HEK293 (cell line): ENCODE results near the gene SGCB.

Experiments
- CTCF ChIA-PET: fragments of 350-600 bp; formaldehyde crosslinking; extraction: SDS; loops from one replicate; lab custom pipeline; 2021; ENCODE audit warnings: antibody characterized with exemption; lab: Yijun Ruan, JAX
- POLR2A ChIA-PET: fragments of 300-600 bp; formaldehyde crosslinking; extraction: SDS; loops from one replicate; lab custom pipeline; 2020; ENCODE audit warnings: antibody characterized with exemption, inconsistent platforms; lab: Yijun Ruan, JAX
- H3K27ac ChIP-seq: fragments of 200-500 bp; sonication (Bioruptor generic); 2 replicates; pipeline ENCODE4 v1.5.1; 2014; ENCODE audit warnings: low read depth, low read length, control low read depth, inconsistent platforms; ENCODE audit errors: extremely low read depth
- H3K36me3 ChIP-seq, 2 experiments: fragments of 200-500 bp in 1 of 2; sonication (Bioruptor generic) in 1 of 2; 1 replicate in 1 of 2; 2 replicates in 1 of 2; pipeline ENCODE4 v1.5.1; 2014 to 2017; ENCODE audit warnings: inconsistent platforms in 2 of 2, low read length in 2 of 2; ENCODE audit not compliant: control insufficient read depth in 2 of 2, insufficient read depth in 1 of 2
- H3K4me1 ChIP-seq: fragments of 200-500 bp; sonication (Bioruptor generic); 2 replicates; pipeline ENCODE4 v1.5.1; 2014; ENCODE audit warnings: mild to moderate bottlenecking, low read length, inconsistent platforms; ENCODE audit not compliant: control insufficient read depth, insufficient read depth
- H3K4me3 ChIP-seq: 2 replicates; pipeline ENCODE4 v1.5.1; 2011; ENCODE audit warnings: low read depth, mild to moderate bottlenecking, control low read depth, low read length, moderate library complexity
- H3K9me3 ChIP-seq: fragments of 200-500 bp; sonication (Bioruptor generic); 2 replicates; pipeline ENCODE4 v1.5.1; 2014; ENCODE audit warnings: low read depth, low read length, inconsistent platforms; ENCODE audit not compliant: control insufficient read depth, insufficient read depth
- GLI2 ChIP-seq: fragments of 450-650 bp; formaldehyde crosslinking; IDR thresholded peaks from 2 replicates; pipeline ENCODE4; 2017; ENCODE audit warnings: missing biosample characterization, missing genetic modification characterization, low read depth, borderline replicate concordance
- GLIS2 ChIP-seq: fragments of 450-650 bp; formaldehyde crosslinking; IDR thresholded peaks from 2 replicates; pipeline ENCODE4 v1.5.1; 2016; ENCODE audit warnings: missing biosample characterization, missing genetic modification characterization
- KLF1 ChIP-seq: fragments of 450-650 bp; formaldehyde crosslinking; IDR thresholded peaks from 2 replicates; pipeline ENCODE4 v1.5.1; 2016; ENCODE audit warnings: missing biosample characterization, missing genetic modification characterization
- KLF7 ChIP-seq: fragments of 450-650 bp; formaldehyde crosslinking; IDR thresholded peaks from 2 replicates; pipeline ENCODE4 v1.5.1; 2016; ENCODE audit warnings: missing biosample characterization, missing genetic modification characterization, borderline replicate concordance
- MZF1 ChIP-seq: fragments of 450-650 bp; formaldehyde crosslinking; IDR thresholded peaks from 2 replicates; pipeline ENCODE4 v1.5.1; 2017; ENCODE audit warnings: missing biosample characterization, missing genetic modification characterization, borderline replicate concordance
- SCRT1 ChIP-seq: fragments of 450-650 bp; formaldehyde crosslinking; IDR thresholded peaks from 2 replicates; pipeline ENCODE4 v1.5.1; 2016; ENCODE audit warnings: missing biosample characterization, missing genetic modification characterization, borderline replicate concordance
- SP3 ChIP-seq: fragments of 450-650 bp; formaldehyde crosslinking; IDR thresholded peaks from 2 replicates; pipeline ENCODE4 v1.5.1; 2016; ENCODE audit warnings: missing biosample characterization, missing genetic modification characterization
- TRIM28 ChIP-seq: IDR thresholded peaks from 2 replicates; pipeline ENCODE4 v1.6.1; 2011; ENCODE audit warnings: low read length, control low read depth, borderline replicate concordance
- ZFP69B ChIP-seq: fragments of 450-650 bp; formaldehyde crosslinking; IDR thresholded peaks from 2 replicates; pipeline ENCODE4 v1.5.1; 2016; ENCODE audit warnings: missing biosample characterization, missing genetic modification characterization
- ZNF211 ChIP-seq: fragments of 450-650 bp; formaldehyde crosslinking; IDR thresholded peaks from 2 replicates; pipeline ENCODE4 v1.5.1; 2016; ENCODE audit warnings: low read depth, missing biosample characterization, missing genetic modification characterization
- ZNF223 ChIP-seq: fragments of 450-650 bp; formaldehyde crosslinking; IDR thresholded peaks from 2 replicates; pipeline ENCODE4 v1.5.1; 2016; ENCODE audit warnings: missing biosample characterization, missing genetic modification characterization
- ZNF266 ChIP-seq: fragments of 450-650 bp; formaldehyde crosslinking; IDR thresholded peaks from 2 replicates; pipeline ENCODE4 v1.5.1; 2016; ENCODE audit warnings: missing biosample characterization, missing genetic modification characterization, low read depth
- ZNF426 ChIP-seq: fragments of 450-650 bp; formaldehyde crosslinking; IDR thresholded peaks from 2 replicates; pipeline ENCODE4 v1.5.1; 2017; ENCODE audit warnings: missing biosample characterization, missing genetic modification characterization, mild to moderate bottlenecking, inconsistent platforms, moderate library complexity
- ZNF433 ChIP-seq: fragments of 450-650 bp; formaldehyde crosslinking; IDR thresholded peaks from 2 replicates; pipeline ENCODE4 v1.5.1; 2016; ENCODE audit warnings: missing biosample characterization, missing genetic modification characterization, low read depth
- ZNF488 ChIP-seq: fragments of 450-650 bp; formaldehyde crosslinking; IDR thresholded peaks from 2 replicates; pipeline ENCODE4 v1.5.1; 2016; ENCODE audit warnings: missing biosample characterization, missing genetic modification characterization
- ZNF529 ChIP-seq: fragments of 450-650 bp; formaldehyde crosslinking; IDR thresholded peaks from 2 replicates; pipeline ENCODE4 v1.5.1; 2017; ENCODE audit warnings: missing genetic modification characterization, missing biosample characterization; ENCODE audit not compliant: insufficient replicate concordance
- ZNF549 ChIP-seq: fragments of 450-650 bp; IDR thresholded peaks from 2 replicates; pipeline ENCODE4 v1.5.1; 2018; ENCODE audit warnings: missing biosample characterization, missing genetic modification characterization, mild to moderate bottlenecking, inconsistent platforms, moderate library complexity
- ZNF624 ChIP-seq: fragments of 450-650 bp; formaldehyde crosslinking; IDR thresholded peaks from 2 replicates; pipeline ENCODE4 v1.5.1; 2017; ENCODE audit warnings: missing biosample characterization, missing genetic modification characterization
- ZSCAN16 ChIP-seq: fragments of 450-650 bp; formaldehyde crosslinking; IDR thresholded peaks from 2 replicates; pipeline ENCODE4 v1.5.1; 2016; ENCODE audit warnings: missing biosample characterization, missing genetic modification characterization
- ZXDB ChIP-seq: fragments of 450-650 bp; formaldehyde crosslinking; IDR thresholded peaks from 2 replicates; pipeline ENCODE4 v1.5.1; 2016; ENCODE audit warnings: missing biosample characterization, missing genetic modification characterization
- TF ChIP-seq, protein P1 (sequence below): fragments of 450-650 bp; formaldehyde crosslinking; IDR thresholded peaks from 2 replicates; pipeline ENCODE4 v1.5.1; 2016; ENCODE audit warnings: missing biosample characterization, missing genetic modification characterization
- TF ChIP-seq, protein P2 (sequence below): fragments of 450-650 bp; formaldehyde crosslinking; IDR thresholded peaks from 2 replicates; pipeline ENCODE4 v1.5.1; 2017; ENCODE audit warnings: missing biosample characterization, mild to moderate bottlenecking, missing genetic modification characterization, moderate library complexity
- TF ChIP-seq, protein P3 (sequence below): fragments of 450-650 bp; formaldehyde crosslinking; IDR thresholded peaks from 2 replicates; pipeline ENCODE4 v1.5.1; 2016; ENCODE audit warnings: missing biosample characterization, missing genetic modification characterization
- TF ChIP-seq, protein P4 (sequence below): fragments of 450-650 bp; formaldehyde crosslinking; IDR thresholded peaks from 2 replicates; pipeline ENCODE4 v1.5.1; 2016; ENCODE audit warnings: missing biosample characterization, missing genetic modification characterization

Gene SGCB

DNA sequence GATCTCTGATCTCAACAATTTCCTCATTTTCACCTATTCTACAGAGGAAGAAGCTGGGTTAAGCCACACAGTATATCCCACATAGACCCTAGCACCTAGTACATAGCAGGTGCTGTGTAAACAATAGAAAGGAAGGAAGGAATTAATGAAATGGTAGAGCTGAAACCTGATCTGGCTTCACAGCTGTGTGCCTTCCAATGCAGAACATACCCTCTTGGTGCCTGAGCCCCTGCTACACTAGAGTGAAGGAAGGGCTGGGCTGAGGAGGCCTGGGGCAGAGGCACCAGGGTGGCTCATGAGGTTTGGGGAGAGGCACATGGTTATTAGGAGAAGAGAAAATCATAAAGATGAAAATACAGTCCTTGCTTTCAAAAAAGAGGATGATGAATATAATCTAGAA is 39.3 kb downstream of the SGCB start:
- POLR2A ChIA-PET, result no interaction called here
- Histone ChIP-seq H3K4me3 (no peak overlapping the region), H3K27ac (no peak overlapping the region), H3K9me3 (no peaks in the 10 kb centered on the region), H3K4me1 (no peaks in the 10 kb centered on the region), H3K36me3 (peaks cover 0 to 11% of the 10 kb centered on the region in 2 experiments; a peak in 1 of 3 replicates)
- CTCF ChIA-PET, result interaction anchor here (0.7 kb wide), 1 partner anchor 1647 kb away, joined by 3 read pairs; no protein-coding TSS in a partner anchor
- TF ChIP-seq SCRT1 (tag by site-specific recombination), result no peak
- no peak for TF ChIP-seq GLIS2 (tag by site-specific recombination)
- TF ChIP-seq GLI2, result no peak
- no peak for TF ChIP-seq ZNF488 (tag by site-specific recombination)
- no peak for TF ChIP-seq KLF1
- no peak for TF ChIP-seq ZNF266 (tag by site-specific recombination)
- no peak for TF ChIP-seq ZNF549
- TF ChIP-seq TRIM28, result no peak
- no peak for TF ChIP-seq MZF1
- no peak for TF ChIP-seq SP3
- TF ChIP-seq ZXDB (tag by site-specific recombination), result no peak
- TF ChIP-seq ZNF433 (tag by site-specific recombination), result no peak
- TF ChIP-seq, protein P1, sequence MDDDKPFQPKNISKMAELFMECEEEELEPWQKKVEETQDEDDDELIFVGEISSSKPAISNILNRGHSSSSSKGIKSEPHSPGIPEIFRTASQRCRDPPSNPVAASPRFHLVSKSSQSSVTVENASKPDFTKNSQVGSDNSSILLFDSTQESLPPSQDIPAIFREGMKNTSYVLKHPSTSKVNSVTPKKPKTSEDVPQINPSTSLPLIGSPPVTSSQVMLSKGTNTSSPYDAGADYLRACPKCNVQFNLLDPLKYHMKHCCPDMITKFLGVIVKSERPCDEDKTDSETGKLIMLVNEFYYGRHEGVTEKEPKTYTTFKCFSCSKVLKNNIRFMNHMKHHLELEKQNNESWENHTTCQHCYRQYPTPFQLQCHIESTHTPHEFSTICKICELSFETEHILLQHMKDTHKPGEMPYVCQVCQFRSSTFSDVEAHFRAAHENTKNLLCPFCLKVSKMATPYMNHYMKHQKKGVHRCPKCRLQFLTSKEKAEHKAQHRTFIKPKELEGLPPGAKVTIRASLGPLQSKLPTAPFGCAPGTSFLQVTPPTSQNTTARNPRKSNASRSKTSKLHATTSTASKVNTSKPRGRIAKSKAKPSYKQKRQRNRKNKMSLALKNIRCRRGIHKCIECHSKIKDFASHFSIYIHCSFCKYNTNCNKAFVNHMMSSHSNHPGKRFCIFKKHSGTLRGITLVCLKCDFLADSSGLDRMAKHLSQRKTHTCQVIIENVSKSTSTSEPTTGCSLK, result no peak
- TF ChIP-seq, protein P2, sequence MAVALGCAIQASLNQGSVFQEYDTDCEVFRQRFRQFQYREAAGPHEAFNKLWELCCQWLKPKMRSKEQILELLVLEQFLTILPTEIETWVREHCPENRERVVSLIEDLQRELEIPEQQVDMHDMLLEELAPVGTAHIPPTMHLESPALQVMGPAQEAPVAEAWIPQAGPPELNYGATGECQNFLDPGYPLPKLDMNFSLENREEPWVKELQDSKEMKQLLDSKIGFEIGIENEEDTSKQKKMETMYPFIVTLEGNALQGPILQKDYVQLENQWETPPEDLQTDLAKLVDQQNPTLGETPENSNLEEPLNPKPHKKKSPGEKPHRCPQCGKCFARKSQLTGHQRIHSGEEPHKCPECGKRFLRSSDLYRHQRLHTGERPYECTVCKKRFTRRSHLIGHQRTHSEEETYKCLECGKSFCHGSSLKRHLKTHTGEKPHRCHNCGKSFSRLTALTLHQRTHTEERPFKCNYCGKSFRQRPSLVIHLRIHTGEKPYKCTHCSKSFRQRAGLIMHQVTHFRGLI (tag by site-specific recombination), result no peak
- no peak for TF ChIP-seq ZFP69B (tag by site-specific recombination)

GRCh38 chr4:51997647-51998046 is 40.5 kb downstream of the SGCB start:
- Histone ChIP-seq H3K9me3 (no peaks in the 10 kb centered on the region), H3K27ac (no peak overlapping the region), H3K36me3 (peaks cover 0 to 11% of the 10 kb centered on the region in 2 experiments; a peak in 1 of 3 replicates), H3K4me3 (no peak overlapping the region), H3K4me1 (no peaks in the 10 kb centered on the region)
- CTCF ChIA-PET, result interaction anchor here (0.7 kb wide), 1 partner anchor 12 kb away, joined by 3 read pairs; no protein-coding TSS in a partner anchor
- POLR2A ChIA-PET, result no interaction called here
- no peak for TF ChIP-seq ZNF529 (tag by site-specific recombination)
- TF ChIP-seq ZNF624, result no peak
- TF ChIP-seq ZSCAN16 (tag by site-specific recombination), result no peak
- TF ChIP-seq ZNF223, result no peak
- TF ChIP-seq, all 188 proteins: peak for 0

DNA sequence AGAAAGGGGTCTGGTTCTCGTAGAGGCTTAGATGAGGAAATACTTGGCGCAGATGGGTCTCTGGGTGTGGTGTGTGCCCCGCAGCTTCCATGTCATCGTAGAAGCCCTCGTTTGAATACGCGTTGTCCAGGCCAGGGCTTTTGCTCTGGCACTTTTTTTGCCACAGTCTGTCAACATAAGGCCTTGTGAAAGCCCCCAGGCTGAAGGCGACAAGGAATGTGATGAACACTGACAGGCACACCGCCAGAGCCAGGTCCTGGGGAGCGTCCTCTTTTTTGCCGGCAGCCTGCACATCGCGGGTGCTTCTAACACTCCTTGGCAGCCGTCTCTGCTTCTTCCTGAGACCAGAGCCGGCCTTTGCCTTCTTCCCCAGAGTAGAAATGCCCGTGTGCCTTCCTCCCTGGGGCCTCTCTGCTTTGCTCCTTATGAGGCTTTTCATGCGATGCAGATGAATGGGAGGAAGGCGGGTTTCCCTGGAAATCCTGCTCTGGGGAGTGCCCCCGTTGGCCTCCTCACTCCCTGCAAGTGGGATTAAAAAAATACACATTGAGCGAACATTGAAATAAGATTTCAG is 42.4 kb downstream of the SGCB start:
- no peak overlapping the region for H3K27ac ChIP-seq
- H3K36me3 ChIP-seq, result peaks cover 0 to 6% of the 10 kb centered on the region in 2 experiments; a peak in 1 of 3 replicates
- POLR2A ChIA-PET, result no interaction called here
- CTCF ChIA-PET, result no interaction called here
- no peak overlapping the region for H3K4me3 ChIP-seq
- no peaks in the 10 kb centered on the region for H3K9me3 ChIP-seq
- H3K4me1 ChIP-seq, result no peaks in the 10 kb centered on the region
- TF ChIP-seq KLF7 (tag by site-specific recombination), result no peak
- TF ChIP-seq, protein P3, sequence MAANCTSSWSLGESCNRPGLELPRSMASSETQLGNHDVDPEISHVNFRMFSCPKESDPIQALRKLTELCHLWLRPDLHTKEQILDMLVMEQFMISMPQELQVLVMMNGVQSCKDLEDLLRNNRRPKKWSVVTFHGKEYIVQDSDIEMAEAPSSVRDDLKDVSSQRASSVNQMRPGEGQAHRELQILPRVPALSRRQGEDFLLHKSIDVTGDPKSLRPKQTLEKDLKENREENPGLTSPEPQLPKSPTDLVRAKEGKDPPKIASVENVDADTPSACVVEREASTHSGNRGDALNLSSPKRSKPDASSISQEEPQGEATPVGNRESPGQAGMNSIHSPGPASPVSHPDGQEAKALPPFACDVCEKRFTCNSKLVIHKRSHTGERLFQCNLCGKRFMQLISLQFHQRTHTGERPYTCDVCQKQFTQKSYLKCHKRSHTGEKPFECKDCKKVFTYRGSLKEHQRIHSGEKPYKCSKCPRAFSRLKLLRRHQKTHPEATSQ (tag by site-specific recombination), result no peak
- no peak for TF ChIP-seq ZNF211 (tag by site-specific recombination)
- TF ChIP-seq ZNF426 (tag by site-specific recombination), result no peak
- TF ChIP-seq ZFP69B (tag by site-specific recombination), result no peak
- TF ChIP-seq, protein P4, sequence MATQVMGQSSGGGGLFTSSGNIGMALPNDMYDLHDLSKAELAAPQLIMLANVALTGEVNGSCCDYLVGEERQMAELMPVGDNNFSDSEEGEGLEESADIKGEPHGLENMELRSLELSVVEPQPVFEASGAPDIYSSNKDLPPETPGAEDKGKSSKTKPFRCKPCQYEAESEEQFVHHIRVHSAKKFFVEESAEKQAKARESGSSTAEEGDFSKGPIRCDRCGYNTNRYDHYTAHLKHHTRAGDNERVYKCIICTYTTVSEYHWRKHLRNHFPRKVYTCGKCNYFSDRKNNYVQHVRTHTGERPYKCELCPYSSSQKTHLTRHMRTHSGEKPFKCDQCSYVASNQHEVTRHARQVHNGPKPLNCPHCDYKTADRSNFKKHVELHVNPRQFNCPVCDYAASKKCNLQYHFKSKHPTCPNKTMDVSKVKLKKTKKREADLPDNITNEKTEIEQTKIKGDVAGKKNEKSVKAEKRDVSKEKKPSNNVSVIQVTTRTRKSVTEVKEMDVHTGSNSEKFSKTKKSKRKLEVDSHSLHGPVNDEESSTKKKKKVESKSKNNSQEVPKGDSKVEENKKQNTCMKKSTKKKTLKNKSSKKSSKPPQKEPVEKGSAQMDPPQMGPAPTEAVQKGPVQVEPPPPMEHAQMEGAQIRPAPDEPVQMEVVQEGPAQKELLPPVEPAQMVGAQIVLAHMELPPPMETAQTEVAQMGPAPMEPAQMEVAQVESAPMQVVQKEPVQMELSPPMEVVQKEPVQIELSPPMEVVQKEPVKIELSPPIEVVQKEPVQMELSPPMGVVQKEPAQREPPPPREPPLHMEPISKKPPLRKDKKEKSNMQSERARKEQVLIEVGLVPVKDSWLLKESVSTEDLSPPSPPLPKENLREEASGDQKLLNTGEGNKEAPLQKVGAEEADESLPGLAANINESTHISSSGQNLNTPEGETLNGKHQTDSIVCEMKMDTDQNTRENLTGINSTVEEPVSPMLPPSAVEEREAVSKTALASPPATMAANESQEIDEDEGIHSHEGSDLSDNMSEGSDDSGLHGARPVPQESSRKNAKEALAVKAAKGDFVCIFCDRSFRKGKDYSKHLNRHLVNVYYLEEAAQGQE (tag by site-specific recombination), result no peak
